Activated CD4-positive, alpha-beta T cell treated with anti-CD3 and anti-CD28 coated beads, Interleukin-10, Interleukin-2, amounts not matched to agents 100 ng/mL and 50 ng/mL, durations not matched to agents 16 hours and 8 hours (primary cell): ENCODE data around the gene PAWR.
"Not testable (repeated sequence)": the region's sequence is repeated elsewhere in the genome, so short reads cannot be mapped to it uniquely, and the experiment has no call there.

ENCODE experiments used
- DNase-seq: peaks from one replicate; pipeline ENCODE4 v3.0.0-alpha.2; 2020

PAWR gene

GRCh38 chr12:79585147-79585546 is 105.6 kb downstream of the PAWR start:
- DNase-seq = no peak

- DNase-seq = no peak
Observed at GRCh38 chr12:79573820-79574219, 116.9 kb downstream of the PAWR start.

- DNase-seq = no peak
Observed at GRCh38 chr12:79569679-79570078, 121.1 kb downstream of the PAWR start.

- no peak for DNase-seq
Observed at GRCh38 chr12:79567175-79567563, 123.6 kb downstream of the PAWR start.

- DNase-seq = no peak
Observed at GRCh38 chr12:79566452-79567174, 124.2 kb downstream of the PAWR start.

GRCh38 chr12:79564727-79565350 is 125.9 kb downstream of the PAWR start:
- not testable (repeated sequence) for DNase-seq

- DNase-seq = no peak
Observed at GRCh38 chr12:79563021-79563740, 127.6 kb downstream of the PAWR start.

- no peak for DNase-seq
Observed at GRCh38 chr12:79561401-79562132, 129.2 kb downstream of the PAWR start.

GRCh38 chr12:79560225-79560889 is 130.4 kb downstream of the PAWR start:
- no peak for DNase-seq

- DNase-seq = no peak
Observed at GRCh38 chr12:79559591-79559990, 131.2 kb downstream of the PAWR start.

- no peak for DNase-seq
Observed at GRCh38 chr12:79558924-79559469, 131.8 kb downstream of the PAWR start.

- no peak for DNase-seq
Observed at GRCh38 chr12:79557690-79558315, 133.0 kb downstream of the PAWR start.

- peak; percentile 12 for DNase-seq
Observed at GRCh38 chr12:79555028-79555925, 135.5 kb downstream of the PAWR start.

GRCh38 chr12:79553863-79554574 is 136.7 kb downstream of the PAWR start:
- no peak for DNase-seq

- DNase-seq = no peak
Observed at GRCh38 chr12:79552192-79552591, 138.6 kb downstream of the PAWR start.

GRCh38 chr12:79549531-79550271 is 141.1 kb downstream of the PAWR start:
- no peak for DNase-seq

GRCh38 chr12:79548610-79548924 is 142.2 kb downstream of the PAWR start:
- DNase-seq = no peak

- peak; percentile 14 for DNase-seq
Observed at GRCh38 chr12:79547735-79548609, 142.8 kb downstream of the PAWR start.
